ENCODE results near the gene METTL9. TPM values are rescaled to one million over a fixed set of nuclear protein-coding genes. Genes with fewer than 3 reads are reported as not detected.

Gene METTL9
- total and polyA plus RNA-seq, 2 experiments from 2014 or later = 72.5 to 152 TPM

DNA sequence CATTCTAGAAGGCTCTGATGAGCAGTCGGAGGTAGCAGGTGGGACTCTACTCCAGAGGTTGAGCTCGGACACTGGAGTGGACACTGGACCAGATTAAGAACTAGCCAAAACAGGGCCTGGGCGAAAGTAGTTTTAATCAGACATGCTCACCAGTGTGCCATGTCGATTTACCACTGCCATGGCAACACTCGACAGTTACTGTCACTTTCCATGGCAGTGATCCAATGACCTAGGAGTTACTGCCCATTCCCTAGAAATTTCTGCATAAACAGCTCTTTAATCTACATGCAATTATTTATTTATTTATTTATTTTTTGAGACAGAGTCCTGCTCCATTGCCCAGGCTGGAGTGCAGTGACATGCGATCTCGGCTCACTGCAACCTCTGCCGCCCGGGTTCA lies 7.2 kb upstream of the METTL9 start:
- H3F3A ChIP-seq (replicated peaks; ENCODE audit: low read depth) = no peaks in the 10 kb centered on the region
- Mint-ChIP-seq H3K27me3 (ENCODE audit: insufficient read depth, low read depth, poor library complexity) (no peaks in the 10 kb centered on the region), H3K36me3 (ENCODE audit: low read depth) (no peaks in the 10 kb centered on the region), H3K9me3 (no peaks in the 10 kb centered on the region), H3K4me1 (no peaks in the 10 kb centered on the region), H3K27ac (no peak overlapping the region), H3K4me3 (no peak overlapping the region)
- TF ChIP-seq ETS1 (IDR thresholded peaks at IDR 0.05) (no peak), NANOG (IDR thresholded peaks at IDR 0.05; ENCODE audit: borderline replicate concordance) (no peak), ZNF462 (CRISPR knock-in tag; IDR thresholded peaks at IDR 0.05) (no peak), POLR2AphosphoS5 (IDR thresholded peaks at IDR 0.05; ENCODE audit: low read depth) (no peak), REST (IDR thresholded peaks at IDR 0.05; ENCODE audit: unreplicated experiment) (no peak), ZNF114 (CRISPR knock-in tag; IDR thresholded peaks at IDR 0.05) (no peak), CTCF (conservative IDR thresholded peaks at IDR 0.05; ENCODE audit: low read depth in 2 of 2) (no peak), JUNB (IDR thresholded peaks at IDR 0.05; ENCODE audit: unreplicated experiment) (no peak), STAT1 (IDR thresholded peaks at IDR 0.05; ENCODE audit: unreplicated experiment) (no peak), EZH2 (IDR thresholded peaks at IDR 0.05; ENCODE audit: low read depth, unreplicated experiment) (no peak), EZH2phosphoT487 (IDR thresholded peaks at IDR 0.05; ENCODE audit: unreplicated experiment) (no peak), CREB1 (CRISPR knock-in tag; IDR thresholded peaks at IDR 0.05; ENCODE audit: low read depth) (no peak), ZNF331 (CRISPR knock-in tag; IDR thresholded peaks at IDR 0.05; ENCODE audit: low read depth) (no peak)
- no peaks in the 10 kb centered on the region for H3K36me3 ChIP-seq (ENCODE audit: insufficient read depth)
- DNase-seq (ENCODE audit: low spot score) (no peak), ATAC-seq (no peak)
- no peak overlapping the region for H3K4me3 ChIP-seq
- no peaks in the 10 kb centered on the region for H3K27me3 ChIP-seq (ENCODE audit: insufficient read depth)
- H3K27ac ChIP-seq (ENCODE audit: low read depth) = no peak overlapping the region
- no peak overlapping the region for H3K4me2 ChIP-seq
- no peaks in the 10 kb centered on the region for H3K9me2 ChIP-seq (ENCODE audit: insufficient read depth)
- H3K4me1 ChIP-seq (ENCODE audit: insufficient read depth) = no peaks in the 10 kb centered on the region
- H3K79me2 ChIP-seq (replicated peaks; ENCODE audit: insufficient read depth) = no peaks in the 10 kb centered on the region
- no peak overlapping the region for H2AFZ ChIP-seq
- no peaks in the 10 kb centered on the region for H4K20me1 ChIP-seq (replicated peaks; ENCODE audit: insufficient read depth)

Data from GM23338 (cell line).